NCI-H1105 (cell line): Measurements from ENCODE around the gene RRAD.
"Not testable (repeated sequence)": the region's sequence is repeated elsewhere in the genome, so short reads cannot be mapped to it uniquely, and the experiment has no call there.

Source experiments
- DNase-seq: peaks from one replicate; lab custom pipeline; 2025; lab: John Stamatoyannopoulos, UW

The RRAD gene

GRCh38 chr16:66900721-66901441 lies 24.5 kb downstream of the RRAD start:
- DNase-seq = no peak

GRCh38 chr16:66899945-66900710 lies 25.2 kb downstream of the RRAD start:
- peak; percentile 18 for DNase-seq

- DNase-seq = no peak
These were observed 25.9 kb downstream of the RRAD start for GRCh38 chr16:66899310-66899944.

GRCh38 chr16:66898933-66899309 lies 26.4 kb downstream of the RRAD start:
- DNase-seq = no peak

GRCh38 chr16:66898207-66898606 lies 27.1 kb downstream of the RRAD start:
- no peak for DNase-seq

GRCh38 chr16:66896682-66897081 lies 28.7 kb downstream of the RRAD start:
- not testable (repeated sequence) for DNase-seq

GRCh38 chr16:66895999-66896398 lies 29.3 kb downstream of the RRAD start:
- DNase-seq = no peak

GRCh38 chr16:66895689-66895979 lies 29.7 kb downstream of the RRAD start:
- no peak for DNase-seq

- peak; percentile 33 for DNase-seq
These were observed 30.2 kb downstream of the RRAD start for GRCh38 chr16:66894948-66895688.

GRCh38 chr16:66894055-66894454 lies 31.3 kb downstream of the RRAD start:
- DNase-seq = no peak

- no peak for DNase-seq
These were observed 33.5 kb downstream of the RRAD start for GRCh38 chr16:66891797-66892196.

GRCh38 chr16:66891360-66891759 lies 34.0 kb downstream of the RRAD start:
- DNase-seq = no peak

GRCh38 chr16:66890799-66891198 lies 34.5 kb downstream of the RRAD start:
- DNase-seq = no peak

GRCh38 chr16:66889622-66890021 lies 35.7 kb downstream of the RRAD start:
- DNase-seq = no peak

GRCh38 chr16:66888647-66889615 lies 36.4 kb downstream of the RRAD start:
- DNase-seq = no peak

- no peak for DNase-seq
These were observed 38.4 kb downstream of the RRAD start for GRCh38 chr16:66886914-66887313.

- DNase-seq = no peak
These were observed 39.0 kb downstream of the RRAD start for GRCh38 chr16:66886321-66886720.

GRCh38 chr16:66885491-66885890 lies 39.8 kb downstream of the RRAD start:
- DNase-seq = no peak

GRCh38 chr16:66882702-66883101 lies 42.6 kb downstream of the RRAD start:
- no peak for DNase-seq

- no peak for DNase-seq
These were observed 43.3 kb downstream of the RRAD start for GRCh38 chr16:66881964-66882508.

GRCh38 chr16:66881560-66881959 lies 43.8 kb downstream of the RRAD start:
- no peak for DNase-seq
